HepG2 (cell line): ENCODE data around the gene EIF5A. TPM values are rescaled to one million over a fixed set of nuclear protein-coding genes. Genes with fewer than 3 reads are reported as not detected.

Experiments
- ATF7 ChIP-seq, 2 experiments: fragments of 450-650 bp in 1 of 2; sonication (generic) in 1 of 2; formaldehyde crosslinking in 1 of 2; IDR thresholded peaks; 2 replicates each; pipeline versions ENCODE4 v1.4.0 to v1.6.1; 2016 to 2020; ENCODE audit warnings: antibody characterized with exemption in 1 of 2, mild to moderate bottlenecking in 1 of 2, missing genetic modification reagents in 1 of 2
- EED ChIP-seq: sonication (generic); formaldehyde crosslinking; IDR thresholded peaks from 2 replicates; pipeline ENCODE4 v1.5.0; 2020; ENCODE audit warnings: mild to moderate bottlenecking, missing genetic modification reagents
- HDAC6 ChIP-seq: fragments of 200-600 bp; sonication (generic); IDR thresholded peaks from 2 replicates; pipeline ENCODE4 v1.7.0; 2017; ENCODE audit warnings: mild to moderate bottlenecking, antibody characterized with exemption, low read length, low read depth
- KAT2B ChIP-seq: fragments of 150-350 bp; IDR thresholded peaks from 2 replicates; pipeline ENCODE4 v1.6.1; 2014; ENCODE audit warnings: low read depth, low read length, borderline replicate concordance
- KLF11 ChIP-seq: IDR thresholded peaks from 2 replicates; pipeline ENCODE4 v1.6.1; 2016; ENCODE audit warnings: missing compliant biosample characterization
- MTA1 ChIP-seq: sonication (generic); formaldehyde crosslinking; IDR thresholded peaks from 2 replicates; pipeline ENCODE4 v1.4.0; 2020; ENCODE audit warnings: missing genetic modification reagents, mild to moderate bottlenecking, borderline replicate concordance
- MTF1 ChIP-seq: sonication (generic); formaldehyde crosslinking; IDR thresholded peaks from 2 replicates; pipeline ENCODE4 v1.5.0; 2020; ENCODE audit warnings: missing genetic modification reagents
- SALL1 ChIP-seq: sonication (generic); formaldehyde crosslinking; IDR thresholded peaks from 2 replicates; pipeline ENCODE4 v1.8.0; 2022; ENCODE audit warnings: mild to moderate bottlenecking, missing genetic modification reagents
- ZC3H13 ChIP-seq: sonication (generic); formaldehyde crosslinking; IDR thresholded peaks from 2 replicates; pipeline ENCODE4 v1.8.1; 2023; ENCODE audit warnings: mild to moderate bottlenecking, missing genetic modification reagents, moderate library complexity
- ZMYM4 ChIP-seq: sonication (generic); formaldehyde crosslinking; IDR thresholded peaks from 2 replicates; pipeline ENCODE4 v1.8.1; 2023; ENCODE audit warnings: mild to moderate bottlenecking, missing genetic modification reagents
- ZNF124 ChIP-seq: sonication (generic); formaldehyde crosslinking; IDR thresholded peaks from 2 replicates; pipeline ENCODE4 v1.4.0; 2020; ENCODE audit warnings: missing genetic modification reagents
- ZNF737 ChIP-seq: sonication (generic); formaldehyde crosslinking; IDR thresholded peaks from 2 replicates; pipeline ENCODE4 v1.5.0; 2020; ENCODE audit warnings: missing genetic modification reagents, mild to moderate bottlenecking, borderline replicate concordance
- ZNF75D ChIP-seq: sonication (generic); formaldehyde crosslinking; IDR thresholded peaks from 2 replicates; pipeline ENCODE4 v1.8.1; 2023; ENCODE audit warnings: missing genetic modification reagents, mild to moderate bottlenecking, borderline replicate concordance
- ZNF816 ChIP-seq: sonication (generic); formaldehyde crosslinking; IDR thresholded peaks from 2 replicates; pipeline ENCODE4 v1.8.0; 2022; ENCODE audit warnings: missing genetic modification reagents, mild to moderate bottlenecking, borderline replicate concordance
- ZSCAN31 ChIP-seq: sonication (generic); formaldehyde crosslinking; IDR thresholded peaks from 2 replicates; pipeline ENCODE4 v1.5.0; 2020; ENCODE audit warnings: low read depth, mild to moderate bottlenecking, missing genetic modification reagents
- polyA plus RNA-seq, 8 experiments: library from polyadenylated mRNA; depleted of rRNA in 3 of 8; stranded (reverse) in 7 of 8; unstranded in 1 of 8; fragments of >200 nt; fragmentation: Illumina TruSeq in 4 of 8; extraction: Trizol in 4 of 8; gene quantifications; 2 replicates each; pipeline versions ENCODE4 v1.2.1 to v1.2.3, GENCODE V29; 2011 to 2016; ENCODE audit warnings: low read depth in 4 of 8, missing spikeins in 1 of 8, mixed read lengths in 1 of 8; ENCODE audit not compliant: insufficient read depth in 1 of 8
- total RNA-seq, 5 experiments: library from RNA; depleted of rRNA; stranded (reverse); fragments of >200 nt; fragmentation: Illumina TruSeq; extraction: Trizol; gene quantifications; 2 replicates each; pipeline ENCODE4 v1.2.3, GENCODE V29; 2016; ENCODE audit warnings: low read depth in 1 of 5
- TF ChIP-seq, protein P1 (sequence below): sonication (generic); formaldehyde crosslinking; IDR thresholded peaks from 2 replicates; pipeline ENCODE4 v1.9.0; 2021; ENCODE audit warnings: missing genetic modification reagents, mild to moderate bottlenecking, borderline replicate concordance
- TF ChIP-seq, protein P2 (sequence below): sonication (generic); formaldehyde crosslinking; IDR thresholded peaks from 2 replicates; pipeline ENCODE4 v1.5.0; 2020; ENCODE audit warnings: mild to moderate bottlenecking, missing genetic modification reagents
- TF ChIP-seq, protein P3 (sequence below): sonication (generic); formaldehyde crosslinking; IDR thresholded peaks from 2 replicates; pipeline ENCODE4 v1.4.0; 2020; ENCODE audit warnings: missing genetic modification reagents
- TF ChIP-seq, protein P4 (sequence below): sonication (generic); formaldehyde crosslinking; IDR thresholded peaks from 2 replicates; pipeline ENCODE4 v1.8.0; 2022; ENCODE audit warnings: low read depth, missing genetic modification reagents

The EIF5A gene
- total and polyA plus RNA-seq, 2 of the 13 experiments (the other 11 are each of a cell fraction or from before 2014, with no cell fraction given), result 319 to 337 TPM

DNA sequence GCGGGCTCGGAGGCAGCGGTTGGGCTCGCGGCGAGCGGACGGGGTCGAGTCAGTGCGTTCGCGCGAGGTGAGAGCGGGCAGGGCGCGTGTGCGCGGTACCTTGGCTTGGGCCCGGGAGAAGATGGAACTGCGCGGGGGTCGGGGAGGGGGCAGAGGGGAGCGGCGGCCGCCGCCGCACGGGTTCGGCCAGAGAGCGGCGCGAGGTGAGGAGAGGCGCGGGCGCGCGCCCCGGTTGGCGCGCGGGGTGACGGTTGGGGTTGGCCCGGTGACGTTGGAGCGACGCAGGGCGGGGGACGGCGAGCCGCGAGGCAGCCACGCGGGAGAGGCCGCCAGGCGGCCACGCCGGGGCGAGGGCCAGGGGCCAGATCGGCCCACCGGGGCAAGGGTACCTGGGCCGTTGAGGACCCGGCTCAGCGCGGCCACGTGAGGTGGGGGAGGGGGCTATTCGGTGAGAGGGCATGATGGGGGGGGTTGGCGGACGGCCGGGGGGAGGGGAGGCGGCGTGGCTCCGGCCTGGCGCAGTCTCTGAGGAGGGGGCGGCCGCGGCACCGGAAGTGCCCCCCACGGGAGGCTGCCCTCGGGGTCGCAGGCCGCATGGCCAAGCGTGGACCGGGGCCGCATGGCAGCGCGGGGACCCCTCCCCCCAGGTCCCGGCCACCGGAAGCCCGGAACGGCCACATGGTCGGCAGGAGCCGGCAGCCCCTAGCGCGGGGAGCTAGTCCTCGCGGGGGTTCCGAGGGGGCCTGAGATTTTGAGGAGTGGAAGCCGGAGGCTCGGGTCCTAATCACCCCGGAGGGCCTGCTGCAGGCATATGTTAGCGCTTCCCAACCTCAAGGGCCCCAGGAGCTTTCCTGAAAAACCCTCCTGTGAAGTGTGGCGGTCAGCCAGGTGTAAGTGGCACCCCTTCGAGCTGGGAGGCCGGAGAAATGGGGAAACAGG is 527 bp downstream of the EIF5A start (continued):
- TF ChIP-seq, protein P1, sequence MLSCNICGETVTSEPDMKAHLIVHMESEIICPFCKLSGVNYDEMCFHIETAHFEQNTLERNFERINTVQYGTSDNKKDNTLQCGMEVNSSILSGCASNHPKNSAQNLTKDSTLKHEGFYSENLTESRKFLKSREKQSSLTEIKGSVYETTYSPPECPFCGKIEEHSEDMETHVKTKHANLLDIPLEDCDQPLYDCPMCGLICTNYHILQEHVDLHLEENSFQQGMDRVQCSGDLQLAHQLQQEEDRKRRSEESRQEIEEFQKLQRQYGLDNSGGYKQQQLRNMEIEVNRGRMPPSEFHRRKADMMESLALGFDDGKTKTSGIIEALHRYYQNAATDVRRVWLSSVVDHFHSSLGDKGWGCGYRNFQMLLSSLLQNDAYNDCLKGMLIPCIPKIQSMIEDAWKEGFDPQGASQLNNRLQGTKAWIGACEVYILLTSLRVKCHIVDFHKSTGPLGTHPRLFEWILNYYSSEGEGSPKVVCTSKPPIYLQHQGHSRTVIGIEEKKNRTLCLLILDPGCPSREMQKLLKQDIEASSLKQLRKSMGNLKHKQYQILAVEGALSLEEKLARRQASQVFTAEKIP (CRISPR knock-in tag), result no peak
- TF ChIP-seq KAT2B, result no peak
- TF ChIP-seq HDAC6, result no peak
- TF ChIP-seq ZNF737 (CRISPR knock-in tag), result no peak
- no peak for TF ChIP-seq ZSCAN31 (CRISPR knock-in tag)
- peak; percentile 68; the same call in 1 of the 2 replicates for TF ChIP-seq ZC3H13
- TF ChIP-seq ZNF75D (CRISPR knock-in tag), result no peak
- TF ChIP-seq KLF11 (CRISPR knock-in tag), result no peak
- TF ChIP-seq, protein P2, sequence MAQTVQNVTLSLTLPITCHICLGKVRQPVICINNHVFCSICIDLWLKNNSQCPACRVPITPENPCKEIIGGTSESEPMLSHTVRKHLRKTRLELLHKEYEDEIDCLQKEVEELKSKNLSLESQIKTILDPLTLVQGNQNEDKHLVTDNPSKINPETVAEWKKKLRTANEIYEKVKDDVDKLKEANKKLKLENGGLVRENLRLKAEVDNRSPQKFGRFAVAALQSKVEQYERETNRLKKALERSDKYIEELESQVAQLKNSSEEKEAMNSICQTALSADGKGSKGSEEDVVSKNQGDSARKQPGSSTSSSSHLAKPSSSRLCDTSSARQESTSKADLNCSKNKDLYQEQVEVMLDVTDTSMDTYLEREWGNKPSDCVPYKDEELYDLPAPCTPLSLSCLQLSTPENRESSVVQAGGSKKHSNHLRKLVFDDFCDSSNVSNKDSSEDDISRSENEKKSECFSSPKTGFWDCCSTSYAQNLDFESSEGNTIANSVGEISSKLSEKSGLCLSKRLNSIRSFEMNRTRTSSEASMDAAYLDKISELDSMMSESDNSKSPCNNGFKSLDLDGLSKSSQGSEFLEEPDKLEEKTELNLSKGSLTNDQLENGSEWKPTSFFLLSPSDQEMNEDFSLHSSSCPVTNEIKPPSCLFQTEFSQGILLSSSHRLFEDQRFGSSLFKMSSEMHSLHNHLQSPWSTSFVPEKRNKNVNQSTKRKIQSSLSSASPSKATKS, result no peak
- no peak for TF ChIP-seq ATF7 (IDR thresholded peaks at IDR 0.05)
- TF ChIP-seq ATF7 (CRISPR knock-in tag; IDR thresholded peaks at IDR 0.05), result 0 out of 2 replicates have a peak, but pooled peaks have one; percentile 23
- TF ChIP-seq ZNF124 (CRISPR knock-in tag), result no peak
- no peak for TF ChIP-seq EED
- TF ChIP-seq, protein P3, sequence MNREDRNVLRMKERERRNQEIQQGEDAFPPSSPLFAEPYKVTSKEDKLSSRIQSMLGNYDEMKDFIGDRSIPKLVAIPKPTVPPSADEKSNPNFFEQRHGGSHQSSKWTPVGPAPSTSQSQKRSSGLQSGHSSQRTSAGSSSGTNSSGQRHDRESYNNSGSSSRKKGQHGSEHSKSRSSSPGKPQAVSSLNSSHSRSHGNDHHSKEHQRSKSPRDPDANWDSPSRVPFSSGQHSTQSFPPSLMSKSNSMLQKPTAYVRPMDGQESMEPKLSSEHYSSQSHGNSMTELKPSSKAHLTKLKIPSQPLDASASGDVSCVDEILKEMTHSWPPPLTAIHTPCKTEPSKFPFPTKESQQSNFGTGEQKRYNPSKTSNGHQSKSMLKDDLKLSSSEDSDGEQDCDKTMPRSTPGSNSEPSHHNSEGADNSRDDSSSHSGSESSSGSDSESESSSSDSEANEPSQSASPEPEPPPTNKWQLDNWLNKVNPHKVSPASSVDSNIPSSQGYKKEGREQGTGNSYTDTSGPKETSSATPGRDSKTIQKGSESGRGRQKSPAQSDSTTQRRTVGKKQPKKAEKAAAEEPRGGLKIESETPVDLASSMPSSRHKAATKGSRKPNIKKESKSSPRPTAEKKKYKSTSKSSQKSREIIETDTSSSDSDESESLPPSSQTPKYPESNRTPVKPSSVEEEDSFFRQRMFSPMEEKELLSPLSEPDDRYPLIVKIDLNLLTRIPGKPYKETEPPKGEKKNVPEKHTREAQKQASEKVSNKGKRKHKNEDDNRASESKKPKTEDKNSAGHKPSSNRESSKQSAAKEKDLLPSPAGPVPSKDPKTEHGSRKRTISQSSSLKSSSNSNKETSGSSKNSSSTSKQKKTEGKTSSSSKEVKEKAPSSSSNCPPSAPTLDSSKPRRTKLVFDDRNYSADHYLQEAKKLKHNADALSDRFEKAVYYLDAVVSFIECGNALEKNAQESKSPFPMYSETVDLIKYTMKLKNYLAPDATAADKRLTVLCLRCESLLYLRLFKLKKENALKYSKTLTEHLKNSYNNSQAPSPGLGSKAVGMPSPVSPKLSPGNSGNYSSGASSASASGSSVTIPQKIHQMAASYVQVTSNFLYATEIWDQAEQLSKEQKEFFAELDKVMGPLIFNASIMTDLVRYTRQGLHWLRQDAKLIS (CRISPR knock-in tag), result no peak
- no peak for TF ChIP-seq ZMYM4 (CRISPR knock-in tag)
- no peak for TF ChIP-seq ZNF816 (CRISPR knock-in tag)
- 0 out of 2 replicates have a peak, but pooled peaks have one; percentile 34 for TF ChIP-seq SALL1 (CRISPR knock-in tag)
- TF ChIP-seq MTF1 (CRISPR knock-in tag), result no peak
- TF ChIP-seq, protein P4, sequence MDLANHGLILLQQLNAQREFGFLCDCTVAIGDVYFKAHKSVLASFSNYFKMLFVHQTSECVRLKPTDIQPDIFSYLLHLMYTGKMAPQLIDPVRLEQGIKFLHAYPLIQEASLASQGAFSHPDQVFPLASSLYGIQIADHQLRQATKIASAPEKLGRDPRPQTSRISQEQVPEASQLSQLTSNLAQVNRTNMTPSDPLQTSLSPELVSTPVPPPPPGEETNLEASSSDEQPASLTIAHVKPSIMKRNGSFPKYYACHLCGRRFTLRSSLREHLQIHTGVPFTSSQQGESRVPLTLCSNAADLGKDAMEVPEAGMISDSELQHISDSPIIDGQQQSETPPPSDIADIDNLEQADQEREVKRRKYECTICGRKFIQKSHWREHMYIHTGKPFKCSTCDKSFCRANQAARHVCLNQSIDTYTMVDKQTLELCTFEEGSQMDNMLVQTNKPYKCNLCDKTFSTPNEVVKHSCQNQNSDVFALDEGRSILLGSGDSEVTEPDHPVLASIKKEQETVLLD (CRISPR knock-in tag), result peak; percentile 52; the same call in 1 of the 2 replicates
- 0 out of 2 replicates have a peak, but pooled peaks have one; percentile 17 for TF ChIP-seq MTA1 (CRISPR knock-in tag)
